HFFc6 (cell line): Measurements from ENCODE around the gene TCIRG1. TPM values are rescaled to one million over a fixed set of nuclear protein-coding genes. Genes with fewer than 3 reads are reported as not detected.

Source experiments
- DNase-seq: peaks from one replicate; pipeline ENCODE4 v3.0.0-alpha.2; 2018
- H3K27ac Mint-ChIP-seq: 2 replicates; pipeline ENCODE4 v1.8.0; 2020; ENCODE audit warnings: mild to moderate bottlenecking, mixed read lengths
- H3K27me3 Mint-ChIP-seq: 2 replicates; pipeline ENCODE4 v1.8.0; 2021; ENCODE audit warnings: mild to moderate bottlenecking, moderate library complexity, mixed read lengths; ENCODE audit not compliant: insufficient read depth
- H3K36me3 Mint-ChIP-seq: 2 replicates; pipeline ENCODE4 v1.8.0; 2021; ENCODE audit warnings: low read depth, mixed read lengths
- H3K4me1 Mint-ChIP-seq: 2 replicates; pipeline ENCODE4 v1.8.0; 2020; ENCODE audit warnings: low read depth, mixed read lengths
- H3K4me3 Mint-ChIP-seq: 2 replicates; pipeline ENCODE4 v1.8.0; 2020; ENCODE audit warnings: mild to moderate bottlenecking, moderate library complexity, mixed read lengths
- H3K9me3 Mint-ChIP-seq: 2 replicates; pipeline ENCODE4 v1.8.0; 2020; ENCODE audit warnings: mild to moderate bottlenecking, mixed read lengths
- CTCF ChIP-seq: fragments of 200-600 bp; sonication (generic); IDR thresholded peaks from 2 replicates; pipeline ENCODE4 v1.5.0; 2021; ENCODE audit warnings: antibody characterized with exemption, mild to moderate bottlenecking
- total RNA-seq, 6 experiments: library from RNA; stranded (reverse); fragmentation: NEBNext Ultra II Directional; extraction: Animal tissue kit (Norgen Biotek cat#: 25700); gene quantifications; 2 replicates in 1 of 6; 3 replicates in 5 of 6; pipeline ENCODE4 v1.2.3, GENCODE V29; 2021

TCIRG1 gene
- total RNA-seq, 6 experiments from 2014 or later = 113 to 150 (median 131) TPM

GRCh38 chr11:68027667-68028066, 11.2 kb upstream of the TCIRG1 start:
- Mint-ChIP-seq H3K36me3 (peaks cover 41% of the 10 kb centered on the region), H3K4me1 (peaks cover 53% of the 10 kb centered on the region), H3K4me3 (peak overlapping the region; percentile 91), H3K27ac (peak overlapping the region; percentile 91), H3K9me3 (no peaks in the 10 kb centered on the region), H3K27me3 (peaks cover 4% of the 10 kb centered on the region)
- DNase-seq = no peak
- no peak for TF ChIP-seq CTCF

- peaks cover 4% of the 10 kb centered on the region for H3K27me3 Mint-ChIP-seq
- no peak for TF ChIP-seq CTCF
- peak overlapping the region; percentile 91 for H3K27ac Mint-ChIP-seq
- H3K36me3 Mint-ChIP-seq = peaks cover 39% of the 10 kb centered on the region
- H3K4me1 Mint-ChIP-seq = peaks cover 55% of the 10 kb centered on the region
- peak overlapping the region; percentile 91 for H3K4me3 Mint-ChIP-seq
- H3K9me3 Mint-ChIP-seq = no peaks in the 10 kb centered on the region
- no peak for DNase-seq
Measured at GRCh38 chr11:68028802-68029545, 9.9 kb upstream of the TCIRG1 start.

- peaks cover 23% of the 10 kb centered on the region for H3K36me3 Mint-ChIP-seq
- no peaks in the 10 kb centered on the region for H3K9me3 Mint-ChIP-seq
- peaks cover 4% of the 10 kb centered on the region; the same call in 1 of the 2 replicates for H3K27me3 Mint-ChIP-seq
- DNase-seq = peak; percentile 99
- H3K4me3 Mint-ChIP-seq = peak within 1 kb of the TSS; percentile 91
- no peak for TF ChIP-seq CTCF
- peaks cover 50% of the 10 kb centered on the region for H3K4me1 Mint-ChIP-seq
- H3K27ac Mint-ChIP-seq = peak within 1 kb of the TSS; percentile 91
Measured at GRCh38 chr11:68030318-68031143, 8.3 kb upstream of the TCIRG1 start, which contains the start of gene NDUFS8. NDUFS8 (plus strand) TSS chr11:68030681; CDS start chr11:68032152, 1,471 bp downstream.

- Mint-ChIP-seq H3K27ac (peak overlapping the region; percentile 91), H3K4me1 (peaks cover 48% of the 10 kb centered on the region), H3K36me3 (peaks cover 18% of the 10 kb centered on the region), H3K9me3 (no peaks in the 10 kb centered on the region), H3K27me3 (peaks cover 4% of the 10 kb centered on the region; the same call in 1 of the 2 replicates), H3K4me3 (peak overlapping the region; percentile 91)
- no peak for TF ChIP-seq CTCF
- no peak for DNase-seq
Measured at GRCh38 chr11:68031144-68031464, 7.7 kb upstream of the TCIRG1 start.

GRCh38 chr11:68032003-68032402, 6.8 kb upstream of the TCIRG1 start:
- H3K4me3 Mint-ChIP-seq = peak overlapping the region; percentile 91
- H3K9me3 Mint-ChIP-seq = no peaks in the 10 kb centered on the region
- TF ChIP-seq CTCF = no peak; the same call in 1 of the 2 replicates
- H3K27ac Mint-ChIP-seq = peak overlapping the region; percentile 91
- peaks cover 4% of the 10 kb centered on the region; the same call in 1 of the 2 replicates for H3K27me3 Mint-ChIP-seq
- DNase-seq = no peak
- H3K36me3 Mint-ChIP-seq = peaks cover 16% of the 10 kb centered on the region
- peaks cover 42% of the 10 kb centered on the region for H3K4me1 Mint-ChIP-seq
